Tongue (tissue), 2 donors: Measurements from ENCODE around the gene CHMP1A. TPM values are rescaled to one million over a fixed set of nuclear protein-coding genes. Genes with fewer than 3 reads are reported as not detected.
"Not testable (repeated sequence)": the region's sequence is repeated elsewhere in the genome, so short reads cannot be mapped to it uniquely, and the experiment has no call there.

ENCODE experiments used
- DNase-seq: peaks from one replicate; pipeline ENCODE4 v3.0.0-alpha.2; 2015
- total RNA-seq: library from RNA; depleted of rRNA; stranded (reverse); fragments of >200 nt; gene quantifications from one replicate; pipeline ENCODE4 v1.2.3, GENCODE V29; 2014

The CHMP1A gene
- total RNA-seq, 1 donor from 2014 or later = 74.9 TPM

GRCh38 chr16:89691986-89692569 lies 34.6 kb upstream of the CHMP1A start:
- DNase-seq = no peak

- DNase-seq = no peak
Observed at GRCh38 chr16:89691231-89691985, 33.9 kb upstream of the CHMP1A start.

GRCh38 chr16:89690392-89690901 lies 32.9 kb upstream of the CHMP1A start:
- DNase-seq = no peak

GRCh38 chr16:89689621-89690020 lies 32.1 kb upstream of the CHMP1A start:
- DNase-seq = not testable (repeated sequence)

GRCh38 chr16:89689142-89689541 lies 31.6 kb upstream of the CHMP1A start:
- no peak for DNase-seq

GRCh38 chr16:89688395-89688794 lies 30.9 kb upstream of the CHMP1A start:
- DNase-seq = no peak

- no peak for DNase-seq
Observed at GRCh38 chr16:89687092-89687940, 29.8 kb upstream of the CHMP1A start.

GRCh38 chr16:89686520-89687091 lies 29.1 kb upstream of the CHMP1A start, which contains the start of gene CDK10:
Gene CDK10 (plus strand): TSS chr16:89686689. CDS start chr16:89686711, 22 bp downstream.
- DNase-seq = peak; percentile 95

- DNase-seq = no peak
Observed at GRCh38 chr16:89685916-89686315, 28.4 kb upstream of the CHMP1A start.

- no peak for DNase-seq
Observed at GRCh38 chr16:89678258-89678657, 20.8 kb upstream of the CHMP1A start.

GRCh38 chr16:89672177-89672941 lies 14.9 kb upstream of the CHMP1A start:
- DNase-seq = no peak

- not testable (repeated sequence) for DNase-seq
Observed at GRCh38 chr16:89671565-89671964, 14.1 kb upstream of the CHMP1A start.

GRCh38 chr16:89670496-89671431 lies 13.3 kb upstream of the CHMP1A start:
- DNase-seq = no peak

GRCh38 chr16:89669755-89670154 lies 12.2 kb upstream of the CHMP1A start:
- DNase-seq = no peak

GRCh38 chr16:89668790-89669158 lies 11.3 kb upstream of the CHMP1A start:
- no peak for DNase-seq

GRCh38 chr16:89667633-89668032 lies 10.1 kb upstream of the CHMP1A start:
- DNase-seq = no peak

- not testable (repeated sequence) for DNase-seq
Observed at GRCh38 chr16:89667000-89667399, 9.5 kb upstream of the CHMP1A start.

- DNase-seq = not testable (repeated sequence)
Observed at GRCh38 chr16:89664238-89664637, 6.7 kb upstream of the CHMP1A start.

GRCh38 chr16:89661215-89661614 lies 3.7 kb upstream of the CHMP1A start:
- no peak for DNase-seq

GRCh38 chr16:89660146-89660545 lies 2.6 kb upstream of the CHMP1A start:
- no peak for DNase-seq
